SK-N-SH (cell line): ENCODE data around the gene CAPRIN2.

Experiments used
- CHD2 ChIP-seq: fragments of 150-350 bp; IDR thresholded peaks from 2 replicates; pipeline ENCODE4 v1.6.1; 2018; ENCODE audit warnings: low read length; ENCODE audit not compliant: partially characterized antibody
- NFIC ChIP-seq: IDR thresholded peaks from 2 replicates; pipeline ENCODE4 v1.4.0; 2012; ENCODE audit warnings: borderline replicate concordance
- YY1 ChIP-seq: IDR thresholded peaks from 2 replicates; pipeline ENCODE4 v1.4.0; 2012; ENCODE audit warnings: low read depth, mild to moderate bottlenecking
- TF ChIP-seq, protein P1 (sequence below): fragments of 200-600 bp; sonication (generic); IDR thresholded peaks from 2 replicates; pipeline ENCODE4 v1.6.1; 2017; ENCODE audit warnings: antibody characterized with exemption, mild to moderate bottlenecking, moderate library complexity
- TF ChIP-seq, protein P2 (sequence below): fragments of 150-350 bp; IDR thresholded peaks from 2 replicates; pipeline ENCODE4 v1.6.1; 2017; ENCODE audit warnings: antibody characterized with exemption, low read length, low read depth, borderline replicate concordance
- TF ChIP-seq, protein P3 (sequence below): IDR thresholded peaks from 2 replicates; pipeline ENCODE4; 2012

DNA sequence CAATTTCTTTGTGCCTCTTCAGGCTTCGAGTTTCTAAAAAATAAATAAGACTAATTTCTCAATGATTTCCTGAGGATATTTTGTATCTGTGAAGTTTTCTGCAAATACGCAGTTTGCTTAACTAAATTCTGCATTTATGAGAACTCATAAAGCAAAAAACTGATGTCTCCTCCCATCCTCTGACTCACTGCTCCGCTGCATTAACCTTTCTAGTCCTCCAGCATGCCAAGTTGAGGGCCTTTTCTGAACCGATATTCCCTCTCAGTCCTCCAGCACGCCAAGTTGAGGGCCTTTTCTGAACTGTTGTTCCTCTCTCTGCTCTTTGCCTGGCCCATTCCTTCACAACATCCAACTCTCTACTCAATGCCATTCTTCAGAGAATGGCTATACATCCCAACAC, 62.3 kb downstream of the CAPRIN2 start:
- no peak for TF ChIP-seq CHD2
- TF ChIP-seq, protein P1, sequence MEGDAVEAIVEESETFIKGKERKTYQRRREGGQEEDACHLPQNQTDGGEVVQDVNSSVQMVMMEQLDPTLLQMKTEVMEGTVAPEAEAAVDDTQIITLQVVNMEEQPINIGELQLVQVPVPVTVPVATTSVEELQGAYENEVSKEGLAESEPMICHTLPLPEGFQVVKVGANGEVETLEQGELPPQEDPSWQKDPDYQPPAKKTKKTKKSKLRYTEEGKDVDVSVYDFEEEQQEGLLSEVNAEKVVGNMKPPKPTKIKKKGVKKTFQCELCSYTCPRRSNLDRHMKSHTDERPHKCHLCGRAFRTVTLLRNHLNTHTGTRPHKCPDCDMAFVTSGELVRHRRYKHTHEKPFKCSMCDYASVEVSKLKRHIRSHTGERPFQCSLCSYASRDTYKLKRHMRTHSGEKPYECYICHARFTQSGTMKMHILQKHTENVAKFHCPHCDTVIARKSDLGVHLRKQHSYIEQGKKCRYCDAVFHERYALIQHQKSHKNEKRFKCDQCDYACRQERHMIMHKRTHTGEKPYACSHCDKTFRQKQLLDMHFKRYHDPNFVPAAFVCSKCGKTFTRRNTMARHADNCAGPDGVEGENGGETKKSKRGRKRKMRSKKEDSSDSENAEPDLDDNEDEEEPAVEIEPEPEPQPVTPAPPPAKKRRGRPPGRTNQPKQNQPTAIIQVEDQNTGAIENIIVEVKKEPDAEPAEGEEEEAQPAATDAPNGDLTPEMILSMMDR = no peak
- TF ChIP-seq NFIC = no peak
- no peak for TF ChIP-seq YY1
- TF ChIP-seq, protein P2, sequence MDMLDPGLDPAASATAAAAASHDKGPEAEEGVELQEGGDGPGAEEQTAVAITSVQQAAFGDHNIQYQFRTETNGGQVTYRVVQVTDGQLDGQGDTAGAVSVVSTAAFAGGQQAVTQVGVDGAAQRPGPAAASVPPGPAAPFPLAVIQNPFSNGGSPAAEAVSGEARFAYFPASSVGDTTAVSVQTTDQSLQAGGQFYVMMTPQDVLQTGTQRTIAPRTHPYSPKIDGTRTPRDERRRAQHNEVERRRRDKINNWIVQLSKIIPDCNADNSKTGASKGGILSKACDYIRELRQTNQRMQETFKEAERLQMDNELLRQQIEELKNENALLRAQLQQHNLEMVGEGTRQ = no peak
- TF ChIP-seq, protein P3, sequence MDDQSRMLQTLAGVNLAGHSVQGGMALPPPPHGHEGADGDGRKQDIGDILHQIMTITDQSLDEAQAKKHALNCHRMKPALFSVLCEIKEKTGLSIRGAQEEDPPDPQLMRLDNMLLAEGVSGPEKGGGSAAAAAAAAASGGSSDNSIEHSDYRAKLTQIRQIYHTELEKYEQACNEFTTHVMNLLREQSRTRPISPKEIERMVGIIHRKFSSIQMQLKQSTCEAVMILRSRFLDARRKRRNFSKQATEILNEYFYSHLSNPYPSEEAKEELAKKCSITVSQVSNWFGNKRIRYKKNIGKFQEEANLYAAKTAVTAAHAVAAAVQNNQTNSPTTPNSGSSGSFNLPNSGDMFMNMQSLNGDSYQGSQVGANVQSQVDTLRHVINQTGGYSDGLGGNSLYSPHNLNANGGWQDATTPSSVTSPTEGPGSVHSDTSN = no peak
